Prostate gland (tissue), 2 donors: ENCODE data around the gene ZNF674. TPM values are rescaled to one million over a fixed set of nuclear protein-coding genes. Genes with fewer than 3 reads are reported as not detected.
"Not testable (repeated sequence)": the region's sequence is repeated elsewhere in the genome, so short reads cannot be mapped to it uniquely, and the experiment has no call there.

Source experiments
- DNase-seq: peaks from one replicate; pipeline ENCODE4 v3.0.0-alpha.2; 2019; ENCODE audit warnings: low spot score
- H3K27ac ChIP-seq, 2 donors: fragments of 200-600 bp; sonication (generic); 2 replicates each; pipeline ENCODE4 v1.5.1; 2017 to 2019
- H3K27me3 ChIP-seq: fragments of 200-600 bp; sonication (generic); replicated peaks from 2 replicates; pipeline ENCODE4 v1.5.1; 2019; ENCODE audit not compliant: insufficient read depth
- H3K36me3 ChIP-seq, 2 donors: fragments of 200-600 bp; sonication (generic); 1 replicate in 1 of 2; 2 replicates in 1 of 2; pipeline versions ENCODE4 v1.5.1 to v1.8.1; 2017 to 2019
- H3K4me1 ChIP-seq: fragments of 200-600 bp; sonication (generic); replicated peaks from 2 replicates; pipeline ENCODE4 v1.5.1; 2019
- H3K4me3 ChIP-seq, 2 donors: fragments of 200-600 bp; sonication (generic); 2 replicates each; pipeline ENCODE4 v1.5.1; 2017 to 2019
- H3K9me3 ChIP-seq: fragments of 200-600 bp; sonication (generic); 2 replicates; pipeline ENCODE4 v1.5.1; 2017
- CTCF ChIP-seq, 4 experiments: fragments of 200-600 bp in 2 of 4; fragments of 450-650 bp in 2 of 4; sonication (generic) in 2 of 4; IDR thresholded peaks; 1 replicate in 3 of 4; 2 replicates in 1 of 4; pipeline ENCODE4 v1.5.1; 2016 to 2019; ENCODE audit warnings: antibody characterized with exemption in 4 of 4, mild to moderate bottlenecking in 2 of 4, moderate library complexity in 2 of 4
- POLR2A ChIP-seq: fragments of 450-650 bp; IDR thresholded peaks from one replicate; pipeline ENCODE4 v1.6.1; 2016; ENCODE audit warnings: antibody characterized with exemption, mild to moderate bottlenecking
- POLR2AphosphoS5 ChIP-seq: sonication (generic); formaldehyde crosslinking; IDR thresholded peaks from one replicate; pipeline ENCODE4 v1.6.1; 2017; ENCODE audit warnings: antibody characterized with exemption
- WGBS: methylation state at CpG from one replicate; pipeline ENCODE4 v1.1.5; 2018; 5-methylcytosine and 5-hydroxymethylcytosine counted together
- intact Hi-C: fragments of 100-400 bp; cut with DNase I; formaldehyde crosslinking; loops from one replicate; pipeline ENCODE4 v1.14.2; 2022
- total RNA-seq, 2 donors: library from RNA; depleted of rRNA; stranded (reverse); fragments of >200 nt; gene quantifications; one replicate each; pipeline ENCODE4 v1.1.0, GENCODE V29; 2016

The ZNF674 gene
- total RNA-seq, 2 donors from 2014 or later = 4.9 to 8.1 TPM

DNA sequence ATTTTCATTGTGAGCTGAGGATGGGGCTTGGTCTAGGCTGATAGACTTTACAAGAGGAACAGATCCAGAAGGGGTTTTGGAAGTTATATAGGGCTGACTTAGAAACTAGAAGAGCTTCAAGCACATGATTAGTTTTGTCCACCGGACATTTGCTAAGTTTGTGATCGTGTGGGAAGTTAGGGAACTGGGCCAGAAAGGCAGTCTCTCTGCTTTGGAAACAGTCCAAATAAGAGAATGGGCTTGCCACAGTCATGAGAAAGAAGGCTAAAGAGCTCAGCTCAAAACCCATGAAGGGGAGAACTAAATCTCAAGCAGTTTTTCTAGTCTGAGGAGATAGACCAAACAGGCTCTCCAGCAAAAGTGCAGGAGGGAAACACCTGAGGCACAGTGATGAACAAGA, 67.8 kb downstream of the ZNF674 start:
- no peak for DNase-seq
- H3K27ac ChIP-seq = no peak overlapping the region

GRCh38 chrX:46465203-46465602, 80.0 kb downstream of the ZNF674 start:
- WGBS = 60% methylated on average over 1 of the region's 1 CpG
- H3K36me3 ChIP-seq = no peaks in the 10 kb centered on the region

More for the DNA sequence above, 67.8 kb downstream of the ZNF674 start:
- WGBS = 4% methylated on average over 2 of the region's 2 CpGs
- Histone ChIP-seq H3K4me1 (no peaks in the 10 kb centered on the region), H3K27me3 (no peaks in the 10 kb centered on the region), H3K4me3 (no peak overlapping the region), H3K9me3 (no peaks in the 10 kb centered on the region), H3K36me3 (no peaks in the 10 kb centered on the region)
- TF ChIP-seq POLR2AphosphoS5 = no peak
- no peak for TF ChIP-seq CTCF (IDR thresholded peaks at IDR 0.05)
- TF ChIP-seq POLR2A = no peak
- intact Hi-C loops = no loop called here

GRCh38 chrX:46463682-46464081, 81.5 kb downstream of the ZNF674 start:
- H3K4me3 ChIP-seq = no peak overlapping the region
- WGBS = 90% methylated on average over 3 of the region's 3 CpGs
- H3K9me3 ChIP-seq = no peaks in the 10 kb centered on the region
- DNase-seq = no peak
- no peaks in the 10 kb centered on the region for H3K36me3 ChIP-seq
- H3K4me1 ChIP-seq = no peaks in the 10 kb centered on the region
- intact Hi-C loops = no loop called here
- TF ChIP-seq POLR2A (no peak), POLR2AphosphoS5 (no peak), CTCF (IDR thresholded peaks at IDR 0.05) (no peak)
- no peak overlapping the region for H3K27ac ChIP-seq
- H3K27me3 ChIP-seq = no peaks in the 10 kb centered on the region

More at GRCh38 chrX:46465203-46465602, 80.0 kb downstream of the ZNF674 start:
- Histone ChIP-seq H3K4me3 (no peak overlapping the region), H3K4me1 (no peaks in the 10 kb centered on the region), H3K27ac (no peak overlapping the region), H3K9me3 (no peaks in the 10 kb centered on the region), H3K27me3 (no peaks in the 10 kb centered on the region)
- TF ChIP-seq POLR2A = no peak
- intact Hi-C loops = no loop called here
- no peak for DNase-seq

DNA sequence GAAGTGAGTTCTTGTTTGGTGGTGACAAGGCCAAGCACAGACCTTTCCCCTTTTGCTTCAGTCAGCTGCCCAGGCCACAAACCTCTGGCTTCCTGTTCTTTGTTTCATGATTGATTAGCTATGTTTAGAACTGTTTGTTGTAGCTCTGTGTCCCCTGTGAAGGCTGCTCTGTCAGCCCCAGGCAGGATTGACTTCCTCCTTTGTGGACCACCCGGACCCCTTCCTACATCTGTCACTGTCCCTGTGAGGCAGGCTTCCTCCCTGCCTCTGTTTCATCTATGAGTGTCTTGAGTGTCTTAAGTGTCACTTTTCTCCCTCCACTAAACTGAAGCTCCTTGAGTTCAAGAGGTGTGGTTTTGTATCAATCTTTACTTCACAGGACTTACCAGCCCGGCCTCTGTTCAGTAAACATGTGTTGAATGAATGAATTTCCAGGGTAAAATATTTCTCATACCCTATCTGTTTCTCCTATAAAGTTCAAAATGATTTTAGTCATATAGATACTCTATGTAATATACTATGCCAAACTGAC, 83.5 kb downstream of the ZNF674 start:
- Histone ChIP-seq H3K27ac (no peak overlapping the region), H3K27me3 (no peaks in the 10 kb centered on the region), H3K9me3 (no peaks in the 10 kb centered on the region), H3K36me3 (no peaks in the 10 kb centered on the region), H3K4me1 (no peaks in the 10 kb centered on the region), H3K4me3 (no peak overlapping the region)
- TF ChIP-seq CTCF (IDR thresholded peaks at IDR 0.05) = no peak
- no peak for TF ChIP-seq POLR2A
- no peak for TF ChIP-seq POLR2AphosphoS5
- 61% methylated on average over 2 of the region's 2 CpGs for WGBS
- DNase-seq = no peak
- intact Hi-C loops = no loop called here

DNA sequence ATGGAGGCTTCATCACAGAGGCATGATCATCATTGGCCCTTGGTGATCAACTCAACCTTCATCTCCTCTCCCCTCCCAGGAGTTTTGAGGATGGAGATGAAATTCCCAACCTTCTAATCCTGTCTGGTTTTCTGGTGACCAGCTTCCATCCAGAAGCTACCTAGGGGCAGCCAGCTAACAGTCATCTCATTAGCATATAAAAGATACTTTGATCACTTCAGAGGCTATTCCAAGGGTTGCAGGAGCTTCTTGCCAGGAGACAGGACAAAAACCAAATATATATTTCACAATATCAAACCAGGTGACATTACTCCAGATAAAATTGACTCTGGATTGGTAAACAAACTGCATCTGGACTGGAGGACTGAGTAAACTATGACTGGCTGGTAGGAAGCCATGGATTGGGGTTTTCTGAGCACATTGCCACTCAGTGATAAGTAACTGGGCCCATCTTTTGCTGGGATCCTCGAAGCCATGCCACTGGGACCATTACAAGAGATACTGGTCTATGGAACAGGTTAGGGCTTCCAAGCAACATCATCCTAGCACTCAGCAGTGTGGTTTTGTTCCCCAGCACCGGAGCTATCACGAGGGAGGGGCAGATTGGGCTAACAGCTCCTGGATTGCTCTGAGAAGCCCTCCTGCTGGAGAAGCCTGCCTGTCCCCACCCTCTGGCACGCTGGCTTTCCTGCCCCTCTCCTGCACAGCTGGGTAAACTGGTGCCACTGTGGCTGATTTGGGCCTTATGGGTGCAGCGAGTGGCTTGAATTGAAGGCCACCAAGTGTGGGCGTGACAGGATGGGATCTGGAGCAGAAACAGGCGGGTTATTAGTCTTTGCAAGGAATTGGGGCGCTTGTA, 84.2 kb downstream of the ZNF674 start:
- H3K36me3 ChIP-seq, H3K4me3 ChIP-seq, DNase-seq, intact Hi-C loops, H3K27me3 ChIP-seq, H3K27ac ChIP-seq, H3K9me3 ChIP-seq, H3K4me1 ChIP-seq: not testable (repeated sequence)
- 70% methylated on average over 7 of the region's 8 CpGs for WGBS

GRCh38 chrX:46459603-46460002, 85.6 kb downstream of the ZNF674 start:
- DNase-seq = no peak
- intact Hi-C loops = no loop called here
- no peaks in the 10 kb centered on the region for H3K4me1 ChIP-seq
- no peaks in the 10 kb centered on the region for H3K27me3 ChIP-seq
- no peak overlapping the region for H3K4me3 ChIP-seq
- 86% methylated on average over 3 of the region's 3 CpGs for WGBS
- TF ChIP-seq POLR2A (no peak), POLR2AphosphoS5 (no peak), CTCF (IDR thresholded peaks at IDR 0.05) (no peak)
- no peak overlapping the region for H3K27ac ChIP-seq
- no peaks in the 10 kb centered on the region for H3K36me3 ChIP-seq
- H3K9me3 ChIP-seq = no peaks in the 10 kb centered on the region
